GM12878 (cell line): ENCODE data around the gene ATP6V1G3. TPM values are rescaled to one million over a fixed set of nuclear protein-coding genes. Genes with fewer than 3 reads are reported as not detected.

Experiments
- ATAC-seq: fragments of 200-7000 bp; cut with Tn5 transposase; 3 replicates; pipeline ENCODE4 v1.9.1; 2020; ENCODE audit warnings: mild to moderate bottlenecking, moderate library complexity
- BruUV-seq: library from RNA; stranded (reverse); fragments of 400-500 nt; replicated peaks from 2 replicates; lab custom pipeline; 2021; lab: Mats Ljungman, UMichigan
- CTCF ChIA-PET: fragments of 300-600 bp; sonication (Branson Sonifier 250); formaldehyde crosslinking; extraction: SDS; loops from one replicate; lab custom pipeline; 2021; ENCODE audit warnings: inconsistent platforms; lab: Yijun Ruan, JAX
- POLR2A ChIA-PET: fragments of 350-600 bp; formaldehyde crosslinking; extraction: SDS; loops from one replicate; lab custom pipeline; 2021; ENCODE audit warnings: inconsistent platforms; lab: Charles Lee
- RAD21 ChIA-PET: fragments of 300-600 bp; sonication (Branson Sonifier 250); formaldehyde crosslinking; loops from one replicate; lab custom pipeline; 2023; ENCODE audit warnings: antibody characterized with exemption; ENCODE audit not compliant: unreplicated experiment; lab: Charles Lee
- SMC1A ChIA-PET: fragments of 300-600 bp; sonication (Branson Sonifier 250); formaldehyde crosslinking; loops from one replicate; lab custom pipeline; 2023; ENCODE audit not compliant: unreplicated experiment, uncharacterized antibody; lab: Charles Lee
- DNase-seq: peaks from one replicate; pipeline ENCODE4 v3.0.0-alpha.2; 2011; ENCODE audit warnings: low read depth, low spot score
- FAIRE-seq: peaks from 3 replicates; lab custom pipeline; 2011; peaks lifted over from hg19 to GRCh38; lab: Jason Lieb, UNC
- H2AFZ ChIP-seq: 2 replicates; pipeline ENCODE4 v1.6.0; 2011; ENCODE audit warnings: low read depth, low read length, control low read depth; ENCODE audit not compliant: control insufficient read depth
- H3K27ac ChIP-seq: 2 replicates; pipeline ENCODE4 v1.5.1; 2011; ENCODE audit warnings: control low read depth; ENCODE audit not compliant: control insufficient read depth, insufficient read depth
- H3K27me3 ChIP-seq, 2 experiments: replicated peaks in 1 of 2; 2 replicates each; pipeline versions ENCODE4 v1.6.0 to v1.6.1; 2011; ENCODE audit warnings: low read length in 1 of 2; ENCODE audit not compliant: control insufficient read depth in 2 of 2, insufficient read depth in 2 of 2
- H3K36me3 ChIP-seq, 2 experiments: 2 replicates each; pipeline ENCODE4 v1.5.1; 2011; ENCODE audit warnings: low read length in 1 of 2; ENCODE audit not compliant: control insufficient read depth in 2 of 2, insufficient read depth in 2 of 2
- H3K4me1 ChIP-seq: 2 replicates; pipeline ENCODE4 v1.6.1; 2011; ENCODE audit warnings: mild to moderate bottlenecking, low read length, moderate library complexity, mixed read lengths; ENCODE audit not compliant: control insufficient read depth, insufficient read depth
- H3K4me2 ChIP-seq: 2 replicates; pipeline ENCODE4 v1.6.0; 2011; ENCODE audit warnings: control low read depth; ENCODE audit not compliant: control insufficient read depth, insufficient read depth
- H3K4me3 ChIP-seq: fragments of 200-600 bp; sonication (generic); 2 replicates; pipeline ENCODE4 v1.5.1; 2016
- H3K79me2 ChIP-seq: 2 replicates; pipeline ENCODE4 v1.6.0; 2011; ENCODE audit warnings: low read length; ENCODE audit not compliant: control insufficient read depth, insufficient read depth
- H3K9ac ChIP-seq: 2 replicates; pipeline ENCODE4 v1.8.0; 2011; ENCODE audit warnings: low read length, control low read depth, mixed read lengths; ENCODE audit not compliant: control insufficient read depth, insufficient read depth
- H3K9me3 ChIP-seq: replicated peaks from 3 replicates; pipeline ENCODE4 v1.5.1; 2011; ENCODE audit warnings: mild to moderate bottlenecking, low read length; ENCODE audit not compliant: control insufficient read depth, insufficient read depth
- H4K20me1 ChIP-seq: 2 replicates; pipeline ENCODE4 v1.6.0; 2011; ENCODE audit not compliant: control insufficient read depth, insufficient read depth
- BCL11A ChIP-seq: IDR thresholded peaks from 2 replicates; pipeline ENCODE4 v1.6.1; 2011; ENCODE audit warnings: low read depth, low read length
- BHLHE40 ChIP-seq, 2 experiments: fragments of 450-650 bp in 1 of 2; IDR thresholded peaks; 2 replicates each; pipeline ENCODE4 v1.6.1; 2011 to 2017; ENCODE audit warnings: low read depth in 2 of 2, borderline replicate concordance in 1 of 2, improper control_type of control experiment in 1 of 2, low read length in 1 of 2, mild to moderate bottlenecking in 1 of 2
- BMI1 ChIP-seq: fragments of 450-650 bp; IDR thresholded peaks from 2 replicates; pipeline ENCODE4 v1.6.1; 2016; ENCODE audit warnings: mild to moderate bottlenecking, moderate library complexity, borderline replicate concordance
- CREB1 ChIP-seq: IDR thresholded peaks from 2 replicates; pipeline ENCODE4 v1.6.1; 2012; ENCODE audit warnings: low read depth, mild to moderate bottlenecking, inconsistent platforms
- ETV6 ChIP-seq, 2 experiments: fragments of 450-650 bp in 1 of 2; IDR thresholded peaks in 1 of 2; conservative IDR thresholded peaks in 1 of 2; 2 replicates each; pipeline ENCODE4 v1.6.1; 2014; ENCODE audit warnings: antibody characterized with exemption in 1 of 2, borderline replicate concordance in 1 of 2, low read depth in 1 of 2, mild to moderate bottlenecking in 1 of 2, moderate library complexity in 1 of 2
- FOXM1 ChIP-seq: IDR thresholded peaks from 2 replicates; pipeline ENCODE4 v1.6.1; 2012; ENCODE audit warnings: low read depth, mild to moderate bottlenecking, inconsistent platforms, low read length, moderate library complexity
- GATAD2B ChIP-seq: fragments of 450-650 bp; conservative IDR thresholded peaks from 2 replicates; pipeline ENCODE4 v1.6.1; 2017; ENCODE audit warnings: low read depth, mild to moderate bottlenecking, moderate library complexity
- JUND ChIP-seq: IDR thresholded peaks from 2 replicates; pipeline ENCODE4 v1.6.1; 2012; ENCODE audit warnings: low read depth, mild to moderate bottlenecking, low read length, improper control_type of control experiment, moderate library complexity
- NRF1 ChIP-seq: conservative IDR thresholded peaks from 2 replicates; pipeline ENCODE4 v1.6.1; 2011; ENCODE audit warnings: mild to moderate bottlenecking, low read depth, low read length, improper control_type of control experiment
- RB1 ChIP-seq: fragments of 450-650 bp; formaldehyde crosslinking; IDR thresholded peaks from 2 replicates; pipeline ENCODE4 v1.6.1; 2017; ENCODE audit warnings: mild to moderate bottlenecking, borderline replicate concordance
- ZBED1 ChIP-seq: IDR thresholded peaks from 2 replicates; pipeline ENCODE4 v1.6.1; 2016; ENCODE audit warnings: borderline replicate concordance
- WGBS: methylation state at CpG from one replicate; pipeline ENCODE4 v1.1.6; 2016; ENCODE audit warnings: low lambda C conversion rate; ENCODE audit not compliant: insufficient replicate concordance, insufficient coverage; ENCODE audit errors: missing lambda C conversion rate; 5-methylcytosine and 5-hydroxymethylcytosine counted together
- in situ Hi-C: fragments of 300-500 bp; cut with MboI; formaldehyde crosslinking; loops from 9 replicates; pipeline ENCODE4 v1.14.3; 2018; ENCODE audit warnings: mixed read lengths
- intact Hi-C: fragments of 100-400 bp; cut with micrococcal nuclease; formaldehyde crosslinking; loops from one replicate; pipeline ENCODE4 v1.14.2; 2022; ENCODE audit not compliant: unreplicated experiment
- polyA plus RNA-seq, 11 experiments: library from polyadenylated mRNA; depleted of rRNA in 4 of 11; unstranded in 6 of 11; stranded (reverse) in 5 of 11; fragments of >200 nt; fragmentation: Nextera tagmentation in 4 of 11; fragmentation: Illumina TruSeq in 1 of 11; extraction: Ambion mirVana in 4 of 11; extraction: Trizol in 1 of 11; gene quantifications; 1 replicate in 1 of 11; 2 replicates in 10 of 11; pipeline versions ENCODE4 v1.2.1 to v1.2.3, GENCODE V29; 2011 to 2016; ENCODE audit warnings: inconsistent platforms in 2 of 11, missing spikeins in 2 of 11, low read depth in 1 of 11
- total RNA-seq, 4 experiments: library from RNA; depleted of rRNA in 3 of 4; stranded (reverse); fragments of >200 nt in 3 of 4; fragmentation: Illumina TruSeq in 1 of 4; extraction: Trizol in 1 of 4; gene quantifications; 2 replicates each; pipeline versions ENCODE4 v1.2.1 to v1.2.3, GENCODE V29; 2013 to 2021
- TF ChIP-seq, protein P1 (sequence below): IDR thresholded peaks from 2 replicates; pipeline ENCODE4 v1.6.1; 2012; ENCODE audit warnings: mild to moderate bottlenecking, low read depth, low read length
- TF ChIP-seq, protein P2 (sequence below): fragments of 450-650 bp; conservative IDR thresholded peaks from 2 replicates; pipeline ENCODE4 v1.6.1; 2017; ENCODE audit warnings: mild to moderate bottlenecking, moderate library complexity

The ATP6V1G3 gene
- total and polyA plus RNA-seq, 10 of the 15 experiments (the other 5 are each of a cell fraction or from before 2014, with no cell fraction given), result 0.22 TPM; not detected in 9

DNA sequence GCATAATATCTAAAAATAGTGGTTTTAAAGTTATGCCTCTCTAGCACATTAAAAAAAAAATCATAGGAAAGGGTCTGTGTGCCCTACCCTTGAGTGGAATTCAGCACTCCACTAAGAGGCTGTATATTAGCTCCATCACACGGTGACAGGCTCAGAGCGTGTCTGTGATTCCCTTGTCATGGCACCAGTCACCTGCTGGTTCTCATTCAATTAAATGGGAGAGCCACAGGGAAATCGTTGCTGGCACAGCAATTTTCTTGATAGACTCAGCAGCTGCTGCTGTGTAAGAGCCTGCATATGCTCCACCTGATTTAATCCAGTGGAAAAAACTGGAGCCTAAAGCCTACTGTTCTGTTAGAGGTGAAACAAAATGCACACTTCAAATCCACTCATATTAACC is 9.5 kb downstream of the ATP6V1G3 start (continued):
- TF ChIP-seq, protein P1, sequence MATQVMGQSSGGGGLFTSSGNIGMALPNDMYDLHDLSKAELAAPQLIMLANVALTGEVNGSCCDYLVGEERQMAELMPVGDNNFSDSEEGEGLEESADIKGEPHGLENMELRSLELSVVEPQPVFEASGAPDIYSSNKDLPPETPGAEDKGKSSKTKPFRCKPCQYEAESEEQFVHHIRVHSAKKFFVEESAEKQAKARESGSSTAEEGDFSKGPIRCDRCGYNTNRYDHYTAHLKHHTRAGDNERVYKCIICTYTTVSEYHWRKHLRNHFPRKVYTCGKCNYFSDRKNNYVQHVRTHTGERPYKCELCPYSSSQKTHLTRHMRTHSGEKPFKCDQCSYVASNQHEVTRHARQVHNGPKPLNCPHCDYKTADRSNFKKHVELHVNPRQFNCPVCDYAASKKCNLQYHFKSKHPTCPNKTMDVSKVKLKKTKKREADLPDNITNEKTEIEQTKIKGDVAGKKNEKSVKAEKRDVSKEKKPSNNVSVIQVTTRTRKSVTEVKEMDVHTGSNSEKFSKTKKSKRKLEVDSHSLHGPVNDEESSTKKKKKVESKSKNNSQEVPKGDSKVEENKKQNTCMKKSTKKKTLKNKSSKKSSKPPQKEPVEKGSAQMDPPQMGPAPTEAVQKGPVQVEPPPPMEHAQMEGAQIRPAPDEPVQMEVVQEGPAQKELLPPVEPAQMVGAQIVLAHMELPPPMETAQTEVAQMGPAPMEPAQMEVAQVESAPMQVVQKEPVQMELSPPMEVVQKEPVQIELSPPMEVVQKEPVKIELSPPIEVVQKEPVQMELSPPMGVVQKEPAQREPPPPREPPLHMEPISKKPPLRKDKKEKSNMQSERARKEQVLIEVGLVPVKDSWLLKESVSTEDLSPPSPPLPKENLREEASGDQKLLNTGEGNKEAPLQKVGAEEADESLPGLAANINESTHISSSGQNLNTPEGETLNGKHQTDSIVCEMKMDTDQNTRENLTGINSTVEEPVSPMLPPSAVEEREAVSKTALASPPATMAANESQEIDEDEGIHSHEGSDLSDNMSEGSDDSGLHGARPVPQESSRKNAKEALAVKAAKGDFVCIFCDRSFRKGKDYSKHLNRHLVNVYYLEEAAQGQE, result no peak
- TF ChIP-seq GATAD2B (no peak), CREB1 (no peak), NRF1 (no peak), BHLHE40 (IDR thresholded peaks at IDR 0.05; ENCODE audit: borderline replicate concordance in 1 of 2, low read depth in 2 of 2, low read length in 1 of 2) (no peak), ETV6 (conservative IDR thresholded peaks at IDR 0.05 in 1 of 2, IDR thresholded peaks at IDR 0.05 in 1 of 2; ENCODE audit: borderline replicate concordance in 1 of 2, low read depth in 1 of 2) (no peak)

DNA sequence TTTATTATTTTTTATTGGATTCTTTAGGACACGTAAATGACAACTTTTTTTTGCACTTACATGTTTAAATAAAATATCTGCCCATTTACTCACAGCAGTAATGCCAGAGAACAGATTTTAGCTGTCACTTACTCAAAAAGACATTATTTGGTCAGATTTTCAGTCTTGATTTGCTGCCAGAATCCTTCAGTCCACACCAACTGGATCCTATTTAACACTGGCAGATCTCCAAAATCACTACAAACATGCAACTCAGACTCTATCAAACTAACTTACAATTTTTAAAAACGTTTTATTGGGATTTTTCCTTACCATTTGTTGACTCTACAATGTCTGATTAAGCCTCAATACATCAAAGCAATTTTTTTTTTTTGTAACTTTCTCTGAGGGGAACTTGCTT is 11.1 kb downstream of the ATP6V1G3 start:
- POLR2A ChIA-PET, result no interaction called here
- H3K27me3 ChIP-seq, result no peaks in the 10 kb centered on the region
- no peak overlapping the region for H3K27ac ChIP-seq
- H3K79me2 ChIP-seq, result no peaks in the 10 kb centered on the region
- no peak overlapping the region for H3K9ac ChIP-seq
- intact Hi-C loops, result no loop called here
- SMC1A ChIA-PET, result interaction anchor here (1.3 to 2.4 kb wide), 5 partner anchors 9 to 154 kb away, joined by 3 to 7 read pairs (median 5); no protein-coding TSS in a partner anchor
- CTCF ChIA-PET, result interaction anchor here (0.8 to 1.6 kb wide), 2 partner anchors 10 to 11 kb away, joined by 3 to 4 read pairs; partner anchors contain the start of gene ATP6V1G3
- DNase-seq, result no peak
- no peak overlapping the region for H2AFZ ChIP-seq
- WGBS, result 2% methylated on average over 2 of the region's 2 CpGs
- H3K4me1 ChIP-seq, result no peaks in the 10 kb centered on the region
- no peaks in the 10 kb centered on the region for H3K9me3 ChIP-seq
- H3K4me3 ChIP-seq, result no peak overlapping the region
- no peak for ATAC-seq
- no peaks in the 10 kb centered on the region for H4K20me1 ChIP-seq
- FAIRE-seq, result no peak
- RAD21 ChIA-PET, result interaction anchor here (1.0 to 1.1 kb wide), 2 partner anchors 9 to 11 kb away, joined by 3 to 4 read pairs; partner anchors contain the start of gene ATP6V1G3
- BruUV-seq, result no TSS peak
- no peak overlapping the region for H3K4me2 ChIP-seq
- in situ Hi-C loops, result no loop called here
- no peaks in the 10 kb centered on the region for H3K36me3 ChIP-seq
- no peak for TF ChIP-seq BMI1
- TF ChIP-seq FOXM1, result no peak
- TF ChIP-seq, protein P1, result no peak
- no peak for TF ChIP-seq RB1
- no peak for TF ChIP-seq JUND
- TF ChIP-seq, protein P2, sequence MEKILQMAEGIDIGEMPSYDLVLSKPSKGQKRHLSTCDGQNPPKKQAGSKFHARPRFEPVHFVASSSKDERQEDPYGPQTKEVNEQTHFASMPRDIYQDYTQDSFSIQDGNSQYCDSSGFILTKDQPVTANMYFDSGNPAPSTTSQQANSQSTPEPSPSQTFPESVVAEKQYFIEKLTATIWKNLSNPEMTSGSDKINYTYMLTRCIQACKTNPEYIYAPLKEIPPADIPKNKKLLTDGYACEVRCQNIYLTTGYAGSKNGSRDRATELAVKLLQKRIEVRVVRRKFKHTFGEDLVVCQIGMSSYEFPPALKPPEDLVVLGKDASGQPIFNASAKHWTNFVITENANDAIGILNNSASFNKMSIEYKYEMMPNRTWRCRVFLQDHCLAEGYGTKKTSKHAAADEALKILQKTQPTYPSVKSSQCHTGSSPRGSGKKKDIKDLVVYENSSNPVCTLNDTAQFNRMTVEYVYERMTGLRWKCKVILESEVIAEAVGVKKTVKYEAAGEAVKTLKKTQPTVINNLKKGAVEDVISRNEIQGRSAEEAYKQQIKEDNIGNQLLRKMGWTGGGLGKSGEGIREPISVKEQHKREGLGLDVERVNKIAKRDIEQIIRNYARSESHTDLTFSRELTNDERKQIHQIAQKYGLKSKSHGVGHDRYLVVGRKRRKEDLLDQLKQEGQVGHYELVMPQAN, result no peak
- TF ChIP-seq ZBED1, result no peak
- no peak for TF ChIP-seq BCL11A
